K562 (cell line): ENCODE data around the gene KISS1R. TPM values are rescaled to one million over a fixed set of nuclear protein-coding genes. Genes with fewer than 3 reads are reported as not detected.

ENCODE experiments used
- BMI1 ChIP-seq: fragments of 150-350 bp; IDR thresholded peaks from 2 replicates; pipeline ENCODE4 v1.6.1; 2014; ENCODE audit warnings: low read length
- CBFB ChIP-seq: sonication (generic); formaldehyde crosslinking; IDR thresholded peaks from 2 replicates; pipeline ENCODE4 v1.4.0; 2020; ENCODE audit warnings: mild to moderate bottlenecking, missing genetic modification reagents
- DNMT1 ChIP-seq: fragments of 450-650 bp; IDR thresholded peaks from 2 replicates; pipeline ENCODE4 v1.6.1; 2016; ENCODE audit warnings: antibody characterized with exemption, mild to moderate bottlenecking
- EWSR1 ChIP-seq: fragments of 450-650 bp; IDR thresholded peaks from 2 replicates; pipeline ENCODE4 v1.6.1; 2018; ENCODE audit warnings: borderline replicate concordance, mild to moderate bottlenecking, low read depth, moderate library complexity; ENCODE audit not compliant: partially characterized antibody
- FOXK2 ChIP-seq, 2 experiments: fragments of 450-650 bp; IDR thresholded peaks in 1 of 2; conservative IDR thresholded peaks in 1 of 2; 2 replicates each; pipeline ENCODE4 v1.6.1; 2016; ENCODE audit warnings: low read depth in 2 of 2, mild to moderate bottlenecking in 1 of 2
- HDAC6 ChIP-seq: IDR thresholded peaks from 2 replicates; pipeline ENCODE4 v1.6.1; 2012; ENCODE audit warnings: low read depth, mild to moderate bottlenecking, control low read depth, inconsistent platforms, low read length, moderate library complexity
- MXI1 ChIP-seq: IDR thresholded peaks from 2 replicates; pipeline ENCODE4 v1.6.1; 2011; ENCODE audit warnings: low read depth, mild to moderate bottlenecking, improper control_type of control experiment, low read length
- MYNN ChIP-seq, 2 experiments: sonication (generic); formaldehyde crosslinking in 1 of 2; IDR thresholded peaks; 2 replicates each; pipeline versions ENCODE4 v1.5.0 to v1.6.1; 2016 to 2020; ENCODE audit warnings: antibody characterized with exemption in 1 of 2, missing genetic modification reagents in 1 of 2
- POLR2G ChIP-seq: fragments of 200-400 bp; formaldehyde crosslinking; IDR thresholded peaks from 2 replicates; pipeline ENCODE4 v1.6.1; 2017; ENCODE audit warnings: low read depth, mild to moderate bottlenecking, antibody characterized with exemption, low read length, moderate library complexity
- PURB ChIP-seq: sonication (generic); formaldehyde crosslinking; IDR thresholded peaks from 2 replicates; pipeline ENCODE4 v1.9.0; 2021; ENCODE audit warnings: low read depth, mild to moderate bottlenecking, missing genetic modification reagents
- RBFOX2 ChIP-seq: fragments of 200-400 bp; formaldehyde crosslinking; IDR thresholded peaks from 2 replicates; pipeline ENCODE4 v1.6.1; 2017; ENCODE audit warnings: low read depth, mild to moderate bottlenecking, low read length, moderate library complexity
- RCOR1 ChIP-seq, 2 experiments: IDR thresholded peaks; 2 replicates each; pipeline ENCODE4 v1.6.1; 2012; ENCODE audit warnings: low read depth in 2 of 2, low read length in 2 of 2, borderline replicate concordance in 1 of 2, improper control_type of control experiment in 1 of 2
- RFX1 ChIP-seq: fragments of 450-650 bp; IDR thresholded peaks from 2 replicates; pipeline ENCODE4 v1.6.1; 2016; ENCODE audit warnings: mild to moderate bottlenecking, moderate library complexity
- TEAD2 ChIP-seq: fragments of 450-650 bp; IDR thresholded peaks from 2 replicates; pipeline ENCODE4 v1.6.1; 2016; ENCODE audit warnings: missing genetic modification characterization, control low read depth, missing compliant biosample characterization
- ZSCAN29 ChIP-seq: fragments of 450-650 bp; IDR thresholded peaks from 2 replicates; pipeline ENCODE4 v1.6.1; 2017
- polyA plus RNA-seq, 8 experiments: library from polyadenylated mRNA; depleted of rRNA in 4 of 8; stranded (reverse) in 5 of 8; unstranded in 3 of 8; fragments of >200 nt; fragmentation: Nextera tagmentation in 2 of 8; fragmentation: Illumina TruSeq in 1 of 8; extraction: Ambion mirVana in 2 of 8; extraction: Trizol in 1 of 8; gene quantifications; 2 replicates each; pipeline versions ENCODE4 v1.2.1 to v1.2.3, GENCODE V29; 2011 to 2014; ENCODE audit warnings: inconsistent platforms in 1 of 8, missing spikeins in 1 of 8
- total RNA-seq, 7 experiments: library from RNA; depleted of rRNA in 6 of 7; stranded (reverse); fragments of >200 nt in 6 of 7; fragmentation: Illumina TruSeq in 2 of 7; extraction: Trizol in 2 of 7; gene quantifications; 2 replicates each; pipeline versions ENCODE4 v1.2.1 to v1.2.3, GENCODE V29; 2011 to 2021; ENCODE audit warnings: low replicate concordance in 1 of 7
- TF ChIP-seq, protein P1 (sequence below): sonication (generic); formaldehyde crosslinking; IDR thresholded peaks from 2 replicates; pipeline ENCODE4 v1.8.0; 2022; ENCODE audit warnings: mild to moderate bottlenecking, missing genetic modification reagents, borderline replicate concordance
- TF ChIP-seq, protein P2 (sequence below), 2 experiments: fragments of 200-800 bp in 1 of 2; sonication (Bioruptor generic) in 1 of 2; sonication (generic) in 1 of 2; formaldehyde crosslinking in 1 of 2; IDR thresholded peaks in 1 of 2; conservative IDR thresholded peaks in 1 of 2; 2 replicates each; pipeline versions ENCODE4 v1.5.0 to v1.6.1; 2016 to 2020; ENCODE audit warnings: missing compliant biosample characterization in 1 of 2, missing genetic modification characterization in 1 of 2, missing genetic modification reagents in 1 of 2
- TF ChIP-seq, protein P3 (sequence below): fragments of 150-350 bp; IDR thresholded peaks from 2 replicates; pipeline ENCODE4 v1.6.1; 2014; ENCODE audit warnings: low read depth, mild to moderate bottlenecking, low read length, borderline replicate concordance
- TF ChIP-seq, protein P4 (sequence below): fragments of 200-800 bp; sonication (Bioruptor generic); IDR thresholded peaks from 2 replicates; pipeline ENCODE4 v1.6.1; 2017; ENCODE audit warnings: missing genetic modification characterization, missing compliant biosample characterization

The KISS1R gene
- total and polyA plus RNA-seq, 9 of the 15 experiments (the other 6 are each of a cell fraction or from before 2014, with no cell fraction given), result 0.37 to 39.4 (median 2.0) TPM

DNA sequence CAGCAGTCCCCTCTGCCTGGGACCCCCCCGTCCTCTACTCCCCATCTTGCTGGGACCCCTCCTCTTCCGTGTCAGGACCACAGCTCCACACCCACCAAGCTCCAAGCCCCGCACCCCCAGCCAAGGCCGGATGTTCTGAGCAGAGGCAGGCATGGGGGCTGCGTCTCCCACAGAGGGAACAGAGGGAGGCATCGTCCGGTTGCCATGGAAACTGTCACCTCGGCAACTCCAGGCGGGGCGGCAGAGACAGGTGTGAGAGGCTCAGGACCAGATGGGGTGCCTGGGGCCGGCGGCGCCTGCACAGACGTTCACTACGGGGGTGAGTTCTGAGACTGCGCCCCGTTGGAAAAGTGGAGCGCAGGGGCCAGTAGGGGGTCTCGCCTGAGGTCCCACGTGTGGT is 18.5 kb upstream of the KISS1R start (continued):
- TF ChIP-seq DNMT1, result no peak
- no peak for TF ChIP-seq EWSR1
- TF ChIP-seq CBFB (CRISPR knock-in tag), result 0 out of 2 replicates have a peak, but pooled peaks have one; percentile 43
- TF ChIP-seq MXI1, result peak; percentile 78
- TF ChIP-seq, protein P1, sequence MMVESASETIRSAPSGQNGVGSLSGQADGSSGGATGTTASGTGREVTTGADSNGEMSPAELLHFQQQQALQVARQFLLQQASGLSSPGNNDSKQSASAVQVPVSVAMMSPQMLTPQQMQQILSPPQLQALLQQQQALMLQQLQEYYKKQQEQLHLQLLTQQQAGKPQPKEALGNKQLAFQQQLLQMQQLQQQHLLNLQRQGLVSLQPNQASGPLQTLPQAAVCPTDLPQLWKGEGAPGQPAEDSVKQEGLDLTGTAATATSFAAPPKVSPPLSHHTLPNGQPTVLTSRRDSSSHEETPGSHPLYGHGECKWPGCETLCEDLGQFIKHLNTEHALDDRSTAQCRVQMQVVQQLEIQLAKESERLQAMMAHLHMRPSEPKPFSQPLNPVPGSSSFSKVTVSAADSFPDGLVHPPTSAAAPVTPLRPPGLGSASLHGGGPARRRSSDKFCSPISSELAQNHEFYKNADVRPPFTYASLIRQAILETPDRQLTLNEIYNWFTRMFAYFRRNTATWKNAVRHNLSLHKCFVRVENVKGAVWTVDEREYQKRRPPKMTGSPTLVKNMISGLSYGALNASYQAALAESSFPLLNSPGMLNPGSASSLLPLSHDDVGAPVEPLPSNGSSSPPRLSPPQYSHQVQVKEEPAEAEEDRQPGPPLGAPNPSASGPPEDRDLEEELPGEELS (CRISPR knock-in tag), result no peak
- TF ChIP-seq RBFOX2, result 0 out of 2 replicates have a peak, but pooled peaks have one; percentile 12
- no peak for TF ChIP-seq TEAD2 (tag)
- TF ChIP-seq MYNN (IDR thresholded peaks at IDR 0.05), result peak; percentile 95
- peak; percentile 72; the same call in 1 of the 2 replicates for TF ChIP-seq MYNN (CRISPR knock-in tag; IDR thresholded peaks at IDR 0.05)
- TF ChIP-seq, protein P2, sequence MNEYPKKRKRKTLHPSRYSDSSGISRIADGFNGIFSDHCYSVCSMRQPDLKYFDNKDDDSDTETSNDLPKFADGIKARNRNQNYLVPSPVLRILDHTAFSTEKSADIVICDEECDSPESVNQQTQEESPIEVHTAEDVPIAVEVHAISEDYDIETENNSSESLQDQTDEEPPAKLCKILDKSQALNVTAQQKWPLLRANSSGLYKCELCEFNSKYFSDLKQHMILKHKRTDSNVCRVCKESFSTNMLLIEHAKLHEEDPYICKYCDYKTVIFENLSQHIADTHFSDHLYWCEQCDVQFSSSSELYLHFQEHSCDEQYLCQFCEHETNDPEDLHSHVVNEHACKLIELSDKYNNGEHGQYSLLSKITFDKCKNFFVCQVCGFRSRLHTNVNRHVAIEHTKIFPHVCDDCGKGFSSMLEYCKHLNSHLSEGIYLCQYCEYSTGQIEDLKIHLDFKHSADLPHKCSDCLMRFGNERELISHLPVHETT (CRISPR knock-in tag; conservative IDR thresholded peaks at IDR 0.05 in 1 of 2, IDR thresholded peaks at IDR 0.05 in 1 of 2), result no peak
- peak; percentile 68 for TF ChIP-seq BMI1
- no peak for TF ChIP-seq ZSCAN29
- no peak for TF ChIP-seq PURB (CRISPR knock-in tag)
- TF ChIP-seq RCOR1 (IDR thresholded peaks at IDR 0.05; ENCODE audit: borderline replicate concordance in 1 of 2, low read depth in 2 of 2, low read length in 2 of 2), result 0 out of 4 replicates have a peak, but pooled peaks of 1 of the 2 experiments have one; percentile 35
- TF ChIP-seq FOXK2 (conservative IDR thresholded peaks at IDR 0.05 in 1 of 2, IDR thresholded peaks at IDR 0.05 in 1 of 2; ENCODE audit: low read depth in 2 of 2), result no peak
- TF ChIP-seq HDAC6, result no peak
- TF ChIP-seq, protein P3, sequence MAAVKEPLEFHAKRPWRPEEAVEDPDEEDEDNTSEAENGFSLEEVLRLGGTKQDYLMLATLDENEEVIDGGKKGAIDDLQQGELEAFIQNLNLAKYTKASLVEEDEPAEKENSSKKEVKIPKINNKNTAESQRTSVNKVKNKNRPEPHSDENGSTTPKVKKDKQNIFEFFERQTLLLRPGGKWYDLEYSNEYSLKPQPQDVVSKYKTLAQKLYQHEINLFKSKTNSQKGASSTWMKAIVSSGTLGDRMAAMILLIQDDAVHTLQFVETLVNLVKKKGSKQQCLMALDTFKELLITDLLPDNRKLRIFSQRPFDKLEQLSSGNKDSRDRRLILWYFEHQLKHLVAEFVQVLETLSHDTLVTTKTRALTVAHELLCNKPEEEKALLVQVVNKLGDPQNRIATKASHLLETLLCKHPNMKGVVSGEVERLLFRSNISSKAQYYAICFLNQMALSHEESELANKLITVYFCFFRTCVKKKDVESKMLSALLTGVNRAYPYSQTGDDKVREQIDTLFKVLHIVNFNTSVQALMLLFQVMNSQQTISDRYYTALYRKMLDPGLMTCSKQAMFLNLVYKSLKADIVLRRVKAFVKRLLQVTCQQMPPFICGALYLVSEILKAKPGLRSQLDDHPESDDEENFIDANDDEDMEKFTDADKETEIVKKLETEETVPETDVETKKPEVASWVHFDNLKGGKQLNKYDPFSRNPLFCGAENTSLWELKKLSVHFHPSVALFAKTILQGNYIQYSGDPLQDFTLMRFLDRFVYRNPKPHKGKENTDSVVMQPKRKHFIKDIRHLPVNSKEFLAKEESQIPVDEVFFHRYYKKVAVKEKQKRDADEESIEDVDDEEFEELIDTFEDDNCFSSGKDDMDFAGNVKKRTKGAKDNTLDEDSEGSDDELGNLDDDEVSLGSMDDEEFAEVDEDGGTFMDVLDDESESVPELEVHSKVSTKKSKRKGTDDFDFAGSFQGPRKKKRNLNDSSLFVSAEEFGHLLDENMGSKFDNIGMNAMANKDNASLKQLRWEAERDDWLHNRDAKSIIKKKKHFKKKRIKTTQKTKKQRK, result no peak
- TF ChIP-seq POLR2G, result peak; percentile 65
- peak; percentile 96 for TF ChIP-seq RFX1
- TF ChIP-seq, protein P4, sequence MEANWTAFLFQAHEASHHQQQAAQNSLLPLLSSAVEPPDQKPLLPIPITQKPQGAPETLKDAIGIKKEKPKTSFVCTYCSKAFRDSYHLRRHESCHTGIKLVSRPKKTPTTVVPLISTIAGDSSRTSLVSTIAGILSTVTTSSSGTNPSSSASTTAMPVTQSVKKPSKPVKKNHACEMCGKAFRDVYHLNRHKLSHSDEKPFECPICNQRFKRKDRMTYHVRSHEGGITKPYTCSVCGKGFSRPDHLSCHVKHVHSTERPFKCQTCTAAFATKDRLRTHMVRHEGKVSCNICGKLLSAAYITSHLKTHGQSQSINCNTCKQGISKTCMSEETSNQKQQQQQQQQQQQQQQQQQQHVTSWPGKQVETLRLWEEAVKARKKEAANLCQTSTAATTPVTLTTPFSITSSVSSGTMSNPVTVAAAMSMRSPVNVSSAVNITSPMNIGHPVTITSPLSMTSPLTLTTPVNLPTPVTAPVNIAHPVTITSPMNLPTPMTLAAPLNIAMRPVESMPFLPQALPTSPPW (CRISPR knock-in tag), result no peak
